ENCODE results near the gene HTR3C.
"Not testable (repeated sequence)": the region's sequence is repeated elsewhere in the genome, so short reads cannot be mapped to it uniquely, and the experiment has no call there.

HTR3C gene

GRCh38 chr3:184052767-184053166 is at the start of gene HTR3C:
HTR3C (plus strand) TSS chr3:184053047; CDS start chr3:184053081, 34 bp downstream.
- no peak for DNase-seq (ENCODE audit: low spot score)

- DNase-seq (ENCODE audit: low spot score): peak; percentile 70
Measured at GRCh38 chr3:184003187-184003967, 49.5 kb upstream of the HTR3C start.

- DNase-seq (ENCODE audit: low spot score): no peak
Measured at GRCh38 chr3:184004476-184004875, 48.4 kb upstream of the HTR3C start.

GRCh38 chr3:184005941-184006507 is 46.8 kb upstream of the HTR3C start:
- no peak for DNase-seq (ENCODE audit: low spot score)

GRCh38 chr3:184007143-184007813 is 45.6 kb upstream of the HTR3C start:
- not testable (repeated sequence) for DNase-seq (ENCODE audit: low spot score)

- DNase-seq (ENCODE audit: low spot score): no peak
Measured at GRCh38 chr3:184008161-184008560, 44.7 kb upstream of the HTR3C start.

GRCh38 chr3:184011230-184011876 is 41.5 kb upstream of the HTR3C start:
- DNase-seq (ENCODE audit: low spot score): no peak

- no peak for DNase-seq (ENCODE audit: low spot score)
Measured at GRCh38 chr3:184011937-184012889, 40.6 kb upstream of the HTR3C start.

GRCh38 chr3:184015381-184016019 is 37.3 kb upstream of the HTR3C start:
- DNase-seq (ENCODE audit: low spot score): no peak

- DNase-seq (ENCODE audit: low spot score): no peak
Measured at GRCh38 chr3:184016169-184016570, 36.7 kb upstream of the HTR3C start.

- peak; percentile 92 for DNase-seq (ENCODE audit: low spot score)
Measured at GRCh38 chr3:184016811-184017671, 35.8 kb upstream of the HTR3C start.

GRCh38 chr3:184017672-184018423 is 35.0 kb upstream of the HTR3C start, which contains the start of gene ABCC5:
ABCC5 (minus strand) TSS chr3:184017884; CDS start chr3:184014392, 3,492 bp downstream.
- peak; percentile 96 for DNase-seq (ENCODE audit: low spot score)

- DNase-seq (ENCODE audit: low spot score): no peak
Measured at GRCh38 chr3:184018424-184018973, 34.3 kb upstream of the HTR3C start.

- no peak for DNase-seq (ENCODE audit: low spot score)
Measured at GRCh38 chr3:184022323-184022722, 30.5 kb upstream of the HTR3C start.

GRCh38 chr3:184025256-184025655 is 27.6 kb upstream of the HTR3C start:
- DNase-seq (ENCODE audit: low spot score): not testable (repeated sequence)

GRCh38 chr3:184028275-184028890 is 24.5 kb upstream of the HTR3C start:
- not testable (repeated sequence) for DNase-seq (ENCODE audit: low spot score)

- no peak for DNase-seq (ENCODE audit: low spot score)
Measured at GRCh38 chr3:184029443-184029842, 23.4 kb upstream of the HTR3C start.

- no peak for DNase-seq (ENCODE audit: low spot score)
Measured at GRCh38 chr3:184030536-184030935, 22.3 kb upstream of the HTR3C start.
